H9 (cell line): ENCODE results near the gene BBX. TPM values are rescaled to one million over a fixed set of nuclear protein-coding genes. Genes with fewer than 3 reads are reported as not detected.

Experiments used
- DNase-seq: peaks from one replicate; pipeline ENCODE4 v3.0.0-alpha.2; 2017
- H2AFZ ChIP-seq: one replicate; pipeline ENCODE4 v1.6.1; 2013; ENCODE audit warnings: mild to moderate bottlenecking, low read length, control low read depth, moderate library complexity
- H2AK5ac ChIP-seq: 2 replicates; pipeline ENCODE4 v1.6.1; 2013; ENCODE audit warnings: low read length, control low read depth, mixed read lengths; ENCODE audit not compliant: insufficient read length
- H2BK120ac ChIP-seq: one replicate; pipeline ENCODE4 v1.6.1; 2013; ENCODE audit warnings: low read depth, mild to moderate bottlenecking, low read length, control low read depth, inconsistent platforms; ENCODE audit not compliant: poor library complexity, severe bottlenecking
- H2BK12ac ChIP-seq: 2 replicates; pipeline ENCODE4 v1.6.1; 2013; ENCODE audit warnings: low read length, control low read depth, mixed read lengths, low read depth; ENCODE audit not compliant: insufficient read length
- H2BK15ac ChIP-seq: 2 replicates; pipeline ENCODE4 v1.6.1; 2013; ENCODE audit warnings: low read depth, low read length, control low read depth
- H2BK20ac ChIP-seq: one replicate; pipeline ENCODE4 v1.6.1; 2013; ENCODE audit warnings: low read depth, mild to moderate bottlenecking, low read length, control low read depth, inconsistent platforms; ENCODE audit not compliant: poor library complexity, severe bottlenecking
- H2BK5ac ChIP-seq: 2 replicates; pipeline ENCODE4 v1.6.1; 2013; ENCODE audit warnings: low read length, control low read depth, mixed read lengths; ENCODE audit not compliant: insufficient read length
- H3K14ac ChIP-seq: 2 replicates; pipeline ENCODE4 v1.6.1; 2013; ENCODE audit warnings: low read length, control low read depth; ENCODE audit not compliant: insufficient read depth
- H3K18ac ChIP-seq: 2 replicates; pipeline ENCODE4 v1.6.1; 2013; ENCODE audit warnings: low read depth, mild to moderate bottlenecking, mixed read lengths, low read length, control low read depth; ENCODE audit not compliant: insufficient read length
- H3K23ac ChIP-seq: 2 replicates; pipeline ENCODE4 v1.6.1; 2013; ENCODE audit warnings: low read length, control low read depth, mixed read lengths, low read depth; ENCODE audit not compliant: insufficient read length
- H3K23me2 ChIP-seq: 2 replicates; pipeline ENCODE4 v1.6.1; 2013; ENCODE audit warnings: low read depth, mild to moderate bottlenecking, mixed read lengths, low read length, control low read depth; ENCODE audit not compliant: insufficient read length, poor library complexity, severe bottlenecking
- H3K27ac ChIP-seq: 2 replicates; pipeline ENCODE4 v1.5.1; 2013; ENCODE audit warnings: low read length, control low read depth, mixed read lengths, low read depth; ENCODE audit not compliant: insufficient read length
- H3K27me3 ChIP-seq: 2 replicates; pipeline ENCODE4 v1.6.1; 2013; ENCODE audit warnings: low read length, control low read depth, inconsistent platforms; ENCODE audit not compliant: insufficient read depth
- H3K4ac ChIP-seq: 2 replicates; pipeline ENCODE4 v1.6.1; 2013; ENCODE audit warnings: low read depth, mild to moderate bottlenecking, control low read depth, inconsistent platforms, low read length, moderate library complexity
- H3K4me1 ChIP-seq: 2 replicates; pipeline ENCODE4 v1.6.1; 2013; ENCODE audit warnings: low read length, control low read depth, inconsistent platforms; ENCODE audit not compliant: insufficient read depth
- H3K4me2 ChIP-seq: 2 replicates; pipeline ENCODE4 v1.6.1; 2013; ENCODE audit warnings: low read length, control low read depth, mixed read lengths; ENCODE audit not compliant: insufficient read length, insufficient read depth
- H3K56ac ChIP-seq: 2 replicates; pipeline ENCODE4 v1.6.1; 2013; ENCODE audit warnings: low read depth, mild to moderate bottlenecking, mixed read lengths, low read length, control low read depth; ENCODE audit not compliant: insufficient read length
- H3K79me1 ChIP-seq: 2 replicates; pipeline ENCODE4 v1.6.1; 2013; ENCODE audit warnings: low read depth, mild to moderate bottlenecking, moderate library complexity, low read length, control low read depth, inconsistent platforms; ENCODE audit not compliant: insufficient read depth, poor library complexity, severe bottlenecking
- H3K79me2 ChIP-seq: 2 replicates; pipeline ENCODE4 v1.6.1; 2013; ENCODE audit warnings: low read length, control low read depth, inconsistent platforms; ENCODE audit not compliant: insufficient read depth
- H3K9ac ChIP-seq: 2 replicates; pipeline ENCODE4 v1.6.1; 2013; ENCODE audit warnings: low read length, control low read depth, mixed read lengths; ENCODE audit not compliant: insufficient read length; ENCODE audit errors: extremely low read depth
- H3K9me3 ChIP-seq: one replicate; pipeline ENCODE4 v1.6.1; 2013; ENCODE audit warnings: low read depth, low read length, inconsistent platforms; ENCODE audit not compliant: control insufficient read depth
- H3T11ph ChIP-seq: one replicate; pipeline ENCODE4 v1.6.1; 2013; ENCODE audit warnings: mild to moderate bottlenecking, low read length, control low read depth, inconsistent platforms
- H4K20me1 ChIP-seq: one replicate; pipeline ENCODE4 v1.6.1; 2013; ENCODE audit not compliant: control insufficient read depth, insufficient read length, insufficient read depth
- H4K5ac ChIP-seq: 2 replicates; pipeline ENCODE4 v1.6.1; 2013; ENCODE audit warnings: low read depth, mild to moderate bottlenecking, mixed read lengths, low read length, control low read depth; ENCODE audit not compliant: insufficient read length
- H4K8ac ChIP-seq: replicated peaks from 2 replicates; pipeline ENCODE4 v1.6.1; 2013; ENCODE audit warnings: low read length, control low read depth, mixed read lengths, low read depth; ENCODE audit not compliant: insufficient read length
- H4K91ac ChIP-seq: 2 replicates; pipeline ENCODE4 v1.6.1; 2013; ENCODE audit warnings: low read depth, mild to moderate bottlenecking, moderate library complexity, mixed read lengths, low read length, control low read depth; ENCODE audit not compliant: insufficient read length
- H3K27ac Mint-ChIP-seq, 3 experiments: 2 replicates in 2 of 3; 3 replicates in 1 of 3; pipeline ENCODE4 v1.8.0; 2020 to 2021; ENCODE audit warnings: mixed read lengths in 3 of 3, mild to moderate bottlenecking in 1 of 3, moderate library complexity in 1 of 3
- H3K27me3 Mint-ChIP-seq: 2 replicates; pipeline ENCODE4 v1.8.0; 2021; ENCODE audit warnings: low read depth, mild to moderate bottlenecking, moderate library complexity, mixed read lengths
- H3K36me3 Mint-ChIP-seq, 3 experiments: 2 replicates in 2 of 3; 3 replicates in 1 of 3; pipeline ENCODE4 v1.8.0; 2020 to 2021; ENCODE audit warnings: low read depth in 3 of 3, mixed read lengths in 3 of 3; ENCODE audit not compliant: insufficient read depth in 1 of 3
- H3K4me1 Mint-ChIP-seq, 2 experiments: 2 replicates each; pipeline ENCODE4 v1.8.0; 2020; ENCODE audit warnings: mixed read lengths in 2 of 2
- H3K4me3 Mint-ChIP-seq, 2 experiments: 2 replicates in 1 of 2; 3 replicates in 1 of 2; pipeline ENCODE4 v1.8.0; 2020 to 2021; ENCODE audit warnings: mild to moderate bottlenecking in 2 of 2, mixed read lengths in 2 of 2, moderate library complexity in 1 of 2
- H3K9me3 Mint-ChIP-seq, 2 experiments: 2 replicates in 1 of 2; 3 replicates in 1 of 2; pipeline ENCODE4 v1.8.0; 2020; ENCODE audit warnings: mild to moderate bottlenecking in 2 of 2, mixed read lengths in 2 of 2, moderate library complexity in 1 of 2
- CTCF ChIP-seq: fragments of 200-600 bp; sonication (generic); conservative IDR thresholded peaks from 3 replicates; pipeline ENCODE4 v1.8.0; 2021; ENCODE audit warnings: antibody characterized with exemption, mild to moderate bottlenecking
- WGBS: extraction: QIAGEN DNeasy Blood & Tissue Kit; methylation state at CpG from one replicate; pipeline ENCODE4 v1.1.7; 2013; ENCODE audit warnings: missing lambda C conversion rate, low lambda C conversion rate, mixed read lengths; ENCODE audit not compliant: insufficient read length; ENCODE audit errors: extremely low coverage; 5-methylcytosine and 5-hydroxymethylcytosine counted together
- total RNA-seq: library from RNA; stranded (reverse); gene quantifications from 2 replicates; pipeline ENCODE4 v1.2.1, GENCODE V29; 2021

Gene BBX
- total RNA-seq, 1 experiment from 2014 or later = 34.8 TPM

- no peak overlapping the region for H4K91ac ChIP-seq
- H2AFZ ChIP-seq = no peak overlapping the region
- H3K18ac ChIP-seq = no peak overlapping the region
- H3K9me3 Mint-ChIP-seq = no peaks in the 10 kb centered on the region
- no peaks in the 10 kb centered on the region for H3K23me2 ChIP-seq
- H3K36me3 Mint-ChIP-seq = peaks cover 0 to 2% (median 0%) of the 10 kb centered on the region in 3 experiments; a peak in 2 of 7 replicates
- H3K9me3 ChIP-seq = no peaks in the 10 kb centered on the region
- no peak overlapping the region for H3T11ph ChIP-seq
- no peak overlapping the region for H3K14ac ChIP-seq
- H3K27me3 Mint-ChIP-seq = no peaks in the 10 kb centered on the region
- no peak overlapping the region for H2BK5ac ChIP-seq
- no peak overlapping the region for H2BK12ac ChIP-seq
- H3K27ac ChIP-seq = no peak overlapping the region
- H2BK120ac ChIP-seq = no peak overlapping the region
- DNase-seq = no peak
- no peak overlapping the region for H4K8ac ChIP-seq
- H4K5ac ChIP-seq = no peak overlapping the region
- H3K79me2 ChIP-seq = 0 out of 2 replicates have a peak, but pooled peaks cover 2% of the 10 kb centered on the region
- no peak overlapping the region for H3K4me2 ChIP-seq
- H3K4ac ChIP-seq = no peak overlapping the region
- H3K56ac ChIP-seq = no peak overlapping the region
- H3K9ac ChIP-seq = no peak overlapping the region
- H2BK15ac ChIP-seq = no peak overlapping the region
- no peak overlapping the region for H3K23ac ChIP-seq
- H3K4me1 ChIP-seq = peaks cover 2% of the 10 kb centered on the region; the same call in 1 of the 2 replicates
- no peaks in the 10 kb centered on the region for H3K79me1 ChIP-seq
- H3K4me3 Mint-ChIP-seq = no peak overlapping the region
- no peaks in the 10 kb centered on the region for H3K27me3 ChIP-seq
- peaks cover 35 to 36% of the 10 kb centered on the region in 2 experiments for H3K4me1 Mint-ChIP-seq
- H2BK20ac ChIP-seq = no peak overlapping the region
- no peak overlapping the region for H2AK5ac ChIP-seq
- WGBS = no CpG with 5 or more reads among the region's 7 CpGs
- H4K20me1 ChIP-seq = no peaks in the 10 kb centered on the region
- TF ChIP-seq CTCF = no peak
- H3K27ac Mint-ChIP-seq = no peak overlapping the region; a peak in 1 of 7 replicates
These were observed 139.8 kb downstream of the BBX start for GRCh38 chr3:107662586-107662985.
